Neural cell (in vitro differentiated cells): ENCODE measurements around the gene DPF3.

ENCODE experiments used
- CTCF ChIP-seq: fragments of 450-650 bp; IDR thresholded peaks from 2 replicates; pipeline ENCODE4 v1.5.1; 2014; ENCODE audit warnings: antibody characterized with exemption, mild to moderate bottlenecking, moderate library complexity; ENCODE audit not compliant: poor library complexity, severe bottlenecking
- EZH2 ChIP-seq: fragments of 200-600, 300-800 bp; shearing (Covaris generic), sonication (generic); IDR thresholded peaks from 2 replicates; pipeline ENCODE4 v1.6.1; 2014; ENCODE audit warnings: antibody characterized with exemption, low read length, borderline replicate concordance, mild to moderate bottlenecking; ENCODE audit not compliant: insufficient read depth, poor library complexity, severe bottlenecking

- TF ChIP-seq CTCF, result no peak
- no peak for TF ChIP-seq EZH2
These were observed 130.0 kb downstream of the DPF3 start for GRCh38 chr14:72763892-72764291.
